Transverse colon (tissue), 4 donors: ENCODE results near the gene OR10A2.

Source experiments
- CTCF ChIP-seq, 5 experiments: fragments of 200-600 bp in 3 of 5; fragments of 450-650 bp in 2 of 5; sonication (generic) in 3 of 5; IDR thresholded peaks; 1 replicate in 2 of 5; 2 replicates in 3 of 5; pipeline ENCODE4 v1.5.1; 2016 to 2017; ENCODE audit warnings: antibody characterized with exemption in 5 of 5, inconsistent platforms in 3 of 5, mild to moderate bottlenecking in 2 of 5, moderate library complexity in 1 of 5
- POLR2A ChIP-seq: fragments of 450-650 bp; IDR thresholded peaks from one replicate; pipeline ENCODE4 v1.6.1; 2016; ENCODE audit warnings: antibody characterized with exemption, mild to moderate bottlenecking, moderate library complexity
- POLR2AphosphoS5 ChIP-seq, 3 donors: sonication (generic); formaldehyde crosslinking; IDR thresholded peaks; one replicate each; pipeline ENCODE4 v1.6.1; 2016; ENCODE audit warnings: antibody characterized with exemption in 3 of 3

GRCh38 chr11:6898911-6899310 is 36.1 kb downstream of the OR10A2 start:
- TF ChIP-seq CTCF (IDR thresholded peaks at IDR 0.05): no peak
- no peak for TF ChIP-seq POLR2AphosphoS5 (IDR thresholded peaks at IDR 0.05)
- TF ChIP-seq POLR2A: no peak
